HG02763 (cell line): ENCODE measurements around the gene CDC20.

Experiments used
- ATAC-seq: cut with Tn5 transposase; IDR thresholded peaks from one replicate; pipeline ENCODE4 v1.9.1; 2021; ENCODE audit warnings: mild to moderate bottlenecking, moderate library complexity; ENCODE audit not compliant: unreplicated experiment

The CDC20 gene

GRCh38 chr1:43327549-43328292 lies 31.1 kb upstream of the CDC20 start:
- no peak for ATAC-seq

- no peak for ATAC-seq
Measured at GRCh38 chr1:43329995-43330751, 28.6 kb upstream of the CDC20 start.

GRCh38 chr1:43331688-43332087 lies 27.1 kb upstream of the CDC20 start:
- ATAC-seq: no peak

GRCh38 chr1:43334453-43335205 lies 24.2 kb upstream of the CDC20 start:
- ATAC-seq: no peak

GRCh38 chr1:43337588-43337987 lies 21.2 kb upstream of the CDC20 start, which contains the start of gene MPL:
Gene MPL, plus strand, starts transcription at chr1:43337818. Its CDS starts 31 bp downstream, at chr1:43337849.
- ATAC-seq: no peak

GRCh38 chr1:43338001-43338400 lies 20.8 kb upstream of the CDC20 start:
- no peak for ATAC-seq

GRCh38 chr1:43339584-43340232 lies 19.1 kb upstream of the CDC20 start:
- ATAC-seq: no peak

- ATAC-seq: no peak
Measured at GRCh38 chr1:43340559-43340958, 18.2 kb upstream of the CDC20 start.

- no peak for ATAC-seq
Measured at GRCh38 chr1:43344267-43344850, 14.4 kb upstream of the CDC20 start.

GRCh38 chr1:43345120-43345519 lies 13.7 kb upstream of the CDC20 start:
- no peak for ATAC-seq

GRCh38 chr1:43346636-43347035 lies 12.1 kb upstream of the CDC20 start:
- no peak for ATAC-seq

GRCh38 chr1:43348343-43348808 lies 10.4 kb upstream of the CDC20 start:
- ATAC-seq: no peak

- no peak for ATAC-seq
Measured at GRCh38 chr1:43348809-43349593, 9.8 kb upstream of the CDC20 start.

- no peak for ATAC-seq
Measured at GRCh38 chr1:43349594-43350306, 9.0 kb upstream of the CDC20 start.

- ATAC-seq: no peak
Measured at GRCh38 chr1:43350976-43351375, 7.8 kb upstream of the CDC20 start.

- no peak for ATAC-seq
Measured at GRCh38 chr1:43351421-43352350, 7.1 kb upstream of the CDC20 start.

GRCh38 chr1:43352351-43352705 lies 6.5 kb upstream of the CDC20 start:
- ATAC-seq: no peak

- no peak for ATAC-seq
Measured at GRCh38 chr1:43352881-43353280, 5.9 kb upstream of the CDC20 start.
